DND-41 (cell line): ENCODE data around the gene EIPR1.

Experiments used
- EZH2 ChIP-seq: IDR thresholded peaks from 3 replicates; pipeline ENCODE4 v1.6.1; 2012; ENCODE audit warnings: borderline replicate concordance, low read depth, mild to moderate bottlenecking, moderate library complexity, low read length, inconsistent platforms; ENCODE audit not compliant: severe bottlenecking
- TF ChIP-seq, protein P1 (sequence below): IDR thresholded peaks from 2 replicates; pipeline ENCODE4 v1.5.1; 2012; ENCODE audit warnings: borderline replicate concordance, low read length, moderate library complexity, mild to moderate bottlenecking; ENCODE audit not compliant: poor library complexity, severe bottlenecking; ENCODE audit errors: extremely low read depth

DNA sequence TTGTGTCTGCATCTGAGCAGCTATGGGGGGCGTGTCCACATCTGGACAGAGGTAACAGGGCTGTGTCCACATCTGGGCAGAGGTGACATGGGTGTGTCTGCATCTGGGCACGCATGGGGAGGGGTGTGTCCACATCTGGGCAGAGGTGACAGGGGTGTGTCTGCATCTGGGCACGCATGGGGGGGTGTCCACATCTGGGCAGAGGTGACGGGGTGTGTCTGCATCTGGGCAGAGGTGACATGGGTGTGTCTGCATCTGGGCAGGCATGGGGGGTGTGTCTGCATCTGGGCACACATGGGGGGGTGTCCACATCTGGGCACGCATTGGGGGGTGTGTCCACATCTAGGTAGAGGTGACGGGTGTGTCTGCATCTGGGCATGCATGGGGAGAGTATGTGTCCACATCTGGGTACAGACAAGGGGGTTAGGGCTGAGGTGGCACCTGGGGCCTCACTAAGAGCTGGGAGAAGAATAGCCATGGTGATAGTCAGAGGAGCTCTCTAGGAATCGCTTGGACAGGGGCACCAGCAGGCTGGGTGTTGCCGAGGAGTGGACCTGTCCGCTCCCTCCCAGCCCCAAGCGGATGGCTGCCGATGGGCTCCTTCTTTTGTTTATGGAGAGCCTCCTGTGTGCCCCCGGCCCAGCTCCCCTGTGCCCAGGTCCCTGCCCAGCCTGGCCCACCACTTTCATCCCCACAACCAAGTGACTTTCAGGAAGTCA, 177.8 kb downstream of the EIPR1 start:
- TF ChIP-seq, protein P1, sequence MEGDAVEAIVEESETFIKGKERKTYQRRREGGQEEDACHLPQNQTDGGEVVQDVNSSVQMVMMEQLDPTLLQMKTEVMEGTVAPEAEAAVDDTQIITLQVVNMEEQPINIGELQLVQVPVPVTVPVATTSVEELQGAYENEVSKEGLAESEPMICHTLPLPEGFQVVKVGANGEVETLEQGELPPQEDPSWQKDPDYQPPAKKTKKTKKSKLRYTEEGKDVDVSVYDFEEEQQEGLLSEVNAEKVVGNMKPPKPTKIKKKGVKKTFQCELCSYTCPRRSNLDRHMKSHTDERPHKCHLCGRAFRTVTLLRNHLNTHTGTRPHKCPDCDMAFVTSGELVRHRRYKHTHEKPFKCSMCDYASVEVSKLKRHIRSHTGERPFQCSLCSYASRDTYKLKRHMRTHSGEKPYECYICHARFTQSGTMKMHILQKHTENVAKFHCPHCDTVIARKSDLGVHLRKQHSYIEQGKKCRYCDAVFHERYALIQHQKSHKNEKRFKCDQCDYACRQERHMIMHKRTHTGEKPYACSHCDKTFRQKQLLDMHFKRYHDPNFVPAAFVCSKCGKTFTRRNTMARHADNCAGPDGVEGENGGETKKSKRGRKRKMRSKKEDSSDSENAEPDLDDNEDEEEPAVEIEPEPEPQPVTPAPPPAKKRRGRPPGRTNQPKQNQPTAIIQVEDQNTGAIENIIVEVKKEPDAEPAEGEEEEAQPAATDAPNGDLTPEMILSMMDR = no peak
- TF ChIP-seq EZH2 = no peak
